ENCODE measurements around the gene DDRGK1.

The DDRGK1 gene

DNA sequence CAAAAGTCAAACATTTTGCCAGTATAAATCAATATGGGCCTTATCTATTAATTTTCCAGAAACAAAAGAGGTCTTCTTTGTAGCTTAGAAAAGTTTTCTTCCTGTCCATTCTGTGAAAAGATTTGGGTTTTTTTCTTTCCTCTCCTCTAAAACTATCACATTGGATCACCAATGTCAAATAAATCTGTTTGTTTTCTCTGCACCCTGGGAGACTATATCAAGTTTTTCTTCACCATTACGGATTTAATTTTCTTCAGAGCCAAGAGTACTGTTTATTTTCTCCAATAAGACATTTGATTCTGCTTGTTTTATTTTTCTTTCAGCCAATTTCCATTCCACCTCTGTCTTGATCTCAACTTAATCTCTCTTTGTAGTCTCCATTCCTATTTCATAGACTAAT, 29.2 kb downstream of the DDRGK1 start:
- H3F3A ChIP-seq (ENCODE audit: low read depth), result no peaks in the 10 kb centered on the region
- no peaks in the 10 kb centered on the region for H4K20me1 ChIP-seq (ENCODE audit: insufficient read depth, low read length, poor library complexity, severe bottlenecking)
- peaks cover 4% of the 10 kb centered on the region for H3K4me1 ChIP-seq (ENCODE audit: insufficient read depth, low read length, poor library complexity, severe bottlenecking)
- H3K9me2 ChIP-seq (replicated peaks; ENCODE audit: low read depth, low read length), result no peaks in the 10 kb centered on the region
- TF ChIP-seq EZH2phosphoT487 (IDR thresholded peaks at IDR 0.05; ENCODE audit: borderline replicate concordance), result no peak
- TF ChIP-seq, protein P1, sequence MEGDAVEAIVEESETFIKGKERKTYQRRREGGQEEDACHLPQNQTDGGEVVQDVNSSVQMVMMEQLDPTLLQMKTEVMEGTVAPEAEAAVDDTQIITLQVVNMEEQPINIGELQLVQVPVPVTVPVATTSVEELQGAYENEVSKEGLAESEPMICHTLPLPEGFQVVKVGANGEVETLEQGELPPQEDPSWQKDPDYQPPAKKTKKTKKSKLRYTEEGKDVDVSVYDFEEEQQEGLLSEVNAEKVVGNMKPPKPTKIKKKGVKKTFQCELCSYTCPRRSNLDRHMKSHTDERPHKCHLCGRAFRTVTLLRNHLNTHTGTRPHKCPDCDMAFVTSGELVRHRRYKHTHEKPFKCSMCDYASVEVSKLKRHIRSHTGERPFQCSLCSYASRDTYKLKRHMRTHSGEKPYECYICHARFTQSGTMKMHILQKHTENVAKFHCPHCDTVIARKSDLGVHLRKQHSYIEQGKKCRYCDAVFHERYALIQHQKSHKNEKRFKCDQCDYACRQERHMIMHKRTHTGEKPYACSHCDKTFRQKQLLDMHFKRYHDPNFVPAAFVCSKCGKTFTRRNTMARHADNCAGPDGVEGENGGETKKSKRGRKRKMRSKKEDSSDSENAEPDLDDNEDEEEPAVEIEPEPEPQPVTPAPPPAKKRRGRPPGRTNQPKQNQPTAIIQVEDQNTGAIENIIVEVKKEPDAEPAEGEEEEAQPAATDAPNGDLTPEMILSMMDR (conservative IDR thresholded peaks at IDR 0.05; ENCODE audit: low read length), result no peak
- H3K36me3 ChIP-seq (ENCODE audit: insufficient read depth, low read length), result no peaks in the 10 kb centered on the region
- H3K9me3 ChIP-seq (ENCODE audit: insufficient read depth, low read depth, low read length), result no peaks in the 10 kb centered on the region
- no peak overlapping the region for H3K4me2 ChIP-seq (ENCODE audit: low read depth, low read length, poor library complexity, severe bottlenecking)
- no peak overlapping the region for H2AFZ ChIP-seq (ENCODE audit: low read length)
- H3K4me3 ChIP-seq (ENCODE audit: low read length, poor library complexity, severe bottlenecking), result no peak overlapping the region
- no peak overlapping the region for H3K9ac ChIP-seq (ENCODE audit: low read depth, low read length, poor library complexity, severe bottlenecking)
- no peaks in the 10 kb centered on the region for H3K27me3 ChIP-seq (ENCODE audit: insufficient read depth, low read length, poor library complexity, severe bottlenecking)
- no peaks in the 10 kb centered on the region for H3K79me2 ChIP-seq (ENCODE audit: insufficient read depth, low read length)

DNA sequence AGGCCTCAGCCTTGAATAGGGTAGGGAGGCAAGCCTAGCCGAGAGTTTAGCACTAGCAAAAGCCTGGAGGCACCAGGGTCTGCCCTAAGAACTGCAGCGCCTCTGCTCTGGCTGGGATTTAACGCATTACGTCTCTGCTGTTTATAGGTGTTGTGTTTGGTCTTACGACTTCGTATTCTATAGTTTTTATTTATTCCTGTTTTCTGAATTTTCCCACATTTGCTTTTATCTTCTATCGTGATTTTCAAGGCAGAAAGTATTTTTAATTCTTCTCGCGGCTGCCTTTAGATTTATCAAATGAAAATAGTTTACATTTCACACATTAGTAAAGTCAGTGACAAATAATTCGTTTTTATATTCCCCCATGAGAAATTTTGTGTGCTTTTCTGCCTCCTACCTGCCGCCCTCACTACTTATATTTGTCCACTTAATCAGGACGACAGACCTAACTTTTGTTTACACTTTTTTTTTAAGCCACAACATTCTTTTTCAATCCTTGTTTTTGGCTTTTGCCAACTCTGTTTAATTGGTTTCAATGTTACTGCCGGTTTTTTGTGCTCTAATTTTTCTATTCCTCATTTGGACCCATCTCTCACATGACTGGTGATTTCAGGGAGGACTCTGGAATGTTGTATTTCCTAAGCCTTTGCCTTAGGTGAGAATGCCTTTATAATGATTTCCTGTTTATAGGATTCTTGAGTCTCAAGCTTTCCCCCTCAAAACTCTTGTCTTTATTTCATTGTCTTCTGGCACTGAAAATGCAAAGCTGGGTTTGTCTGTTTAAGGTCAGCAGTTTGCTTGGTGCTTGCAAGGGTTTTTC, 29.8 kb downstream of the DDRGK1 start:
- no peak overlapping the region for H2AFZ ChIP-seq (ENCODE audit: low read length)
- peaks cover 4% of the 10 kb centered on the region for H3K4me1 ChIP-seq (ENCODE audit: insufficient read depth, low read length, poor library complexity, severe bottlenecking)
- H3K9ac ChIP-seq (ENCODE audit: low read depth, low read length, poor library complexity, severe bottlenecking), result no peak overlapping the region

DNA sequence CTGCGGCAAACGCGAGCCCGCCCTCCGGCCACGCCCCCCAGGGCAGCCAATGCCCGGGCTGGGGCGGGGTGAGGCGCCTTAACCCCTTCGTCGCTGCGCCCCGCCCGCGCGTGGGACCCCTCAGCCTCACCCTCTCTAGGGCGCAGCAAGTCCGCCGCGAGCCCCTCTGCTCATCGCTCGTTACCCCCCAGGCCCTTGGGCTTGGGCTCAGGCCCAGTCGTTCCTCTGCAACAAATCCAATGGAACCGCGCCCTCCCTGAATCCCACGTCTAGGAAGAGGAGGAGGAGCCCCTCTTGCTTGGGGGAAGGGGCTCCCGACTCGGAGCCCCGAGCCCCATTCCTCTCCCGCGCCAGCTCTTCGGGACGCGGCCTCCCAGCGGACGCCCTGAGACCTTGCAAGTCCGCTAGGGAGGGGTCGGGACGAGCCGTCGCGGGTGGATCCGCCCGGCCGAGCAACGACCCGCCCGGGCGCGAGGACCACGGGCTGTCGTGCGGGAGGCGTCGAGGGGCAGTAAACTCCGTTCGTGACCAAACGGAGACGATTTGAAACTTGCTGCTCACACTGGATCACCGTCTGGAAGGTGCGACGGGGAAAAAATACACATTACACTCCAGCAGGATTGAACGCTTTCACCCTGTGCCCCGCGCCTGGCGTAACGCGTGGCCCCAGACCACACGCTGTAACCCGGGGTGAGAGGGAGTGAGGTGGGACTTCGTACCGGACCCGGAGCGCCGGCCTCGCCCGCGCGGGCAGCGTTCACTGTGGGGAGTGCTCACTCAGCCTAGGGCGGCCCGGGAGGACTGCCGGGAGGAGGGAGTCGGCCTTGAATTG, 30.7 kb downstream of the DDRGK1 start:
- no peaks in the 10 kb centered on the region for H3K9me3 ChIP-seq (ENCODE audit: insufficient read depth, low read depth, low read length)
- no peak overlapping the region for H3K9ac ChIP-seq (ENCODE audit: low read depth, low read length, poor library complexity, severe bottlenecking)
- H3K9me2 ChIP-seq (replicated peaks; ENCODE audit: low read depth, low read length), result no peaks in the 10 kb centered on the region
- H3K36me3 ChIP-seq (ENCODE audit: insufficient read depth, low read length), result no peaks in the 10 kb centered on the region
- H3K4me3 ChIP-seq (ENCODE audit: low read length, poor library complexity, severe bottlenecking), result peak overlapping the region; percentile 87
- H3K4me1 ChIP-seq (ENCODE audit: insufficient read depth, low read length, poor library complexity, severe bottlenecking), result peaks cover 4% of the 10 kb centered on the region
- no peaks in the 10 kb centered on the region for H3K27me3 ChIP-seq (ENCODE audit: insufficient read depth, low read length, poor library complexity, severe bottlenecking)
- peak overlapping the region; percentile 50; the same call in 1 of the 2 replicates for H2AFZ ChIP-seq (ENCODE audit: low read length)
- no peaks in the 10 kb centered on the region for H3K79me2 ChIP-seq (ENCODE audit: insufficient read depth, low read length)
- peak overlapping the region; percentile 80 for H3K4me2 ChIP-seq (ENCODE audit: low read depth, low read length, poor library complexity, severe bottlenecking)
- no peak for TF ChIP-seq EZH2phosphoT487 (IDR thresholded peaks at IDR 0.05; ENCODE audit: borderline replicate concordance)
- TF ChIP-seq, protein P1 (conservative IDR thresholded peaks at IDR 0.05; ENCODE audit: low read length), result no peak
- no peaks in the 10 kb centered on the region for H3F3A ChIP-seq (ENCODE audit: low read depth)
- H4K20me1 ChIP-seq (ENCODE audit: insufficient read depth, low read length, poor library complexity, severe bottlenecking), result no peaks in the 10 kb centered on the region

More for the DNA sequence above, 29.8 kb downstream of the DDRGK1 start:
- H3K4me2 ChIP-seq (ENCODE audit: low read depth, low read length, poor library complexity, severe bottlenecking), result peak overlapping the region; percentile 80
- H3K9me2 ChIP-seq (replicated peaks; ENCODE audit: low read depth, low read length), result no peaks in the 10 kb centered on the region
- H3F3A ChIP-seq (ENCODE audit: low read depth), result no peaks in the 10 kb centered on the region
- H3K27me3 ChIP-seq (ENCODE audit: insufficient read depth, low read length, poor library complexity, severe bottlenecking), result no peaks in the 10 kb centered on the region
- no peak overlapping the region for H3K4me3 ChIP-seq (ENCODE audit: low read length, poor library complexity, severe bottlenecking)
- no peak for TF ChIP-seq EZH2phosphoT487 (IDR thresholded peaks at IDR 0.05; ENCODE audit: borderline replicate concordance)
- TF ChIP-seq, protein P1 (conservative IDR thresholded peaks at IDR 0.05; ENCODE audit: low read length), result no peak
- no peaks in the 10 kb centered on the region for H3K36me3 ChIP-seq (ENCODE audit: insufficient read depth, low read length)
- H4K20me1 ChIP-seq (ENCODE audit: insufficient read depth, low read length, poor library complexity, severe bottlenecking), result no peaks in the 10 kb centered on the region
- H3K79me2 ChIP-seq (ENCODE audit: insufficient read depth, low read length), result no peaks in the 10 kb centered on the region
- H3K9me3 ChIP-seq (ENCODE audit: insufficient read depth, low read depth, low read length), result no peaks in the 10 kb centered on the region

All from Loucy (cell line).